ENCODE measurements around the gene LAMA3.
A peak's percentile ranks its signal among the peaks of the same experiment; 100 is the strongest.
"Not testable (repeated sequence)": the region's sequence is repeated elsewhere in the genome, so short reads cannot be mapped to it uniquely, and the experiment has no call there.

Gene LAMA3

DNA sequence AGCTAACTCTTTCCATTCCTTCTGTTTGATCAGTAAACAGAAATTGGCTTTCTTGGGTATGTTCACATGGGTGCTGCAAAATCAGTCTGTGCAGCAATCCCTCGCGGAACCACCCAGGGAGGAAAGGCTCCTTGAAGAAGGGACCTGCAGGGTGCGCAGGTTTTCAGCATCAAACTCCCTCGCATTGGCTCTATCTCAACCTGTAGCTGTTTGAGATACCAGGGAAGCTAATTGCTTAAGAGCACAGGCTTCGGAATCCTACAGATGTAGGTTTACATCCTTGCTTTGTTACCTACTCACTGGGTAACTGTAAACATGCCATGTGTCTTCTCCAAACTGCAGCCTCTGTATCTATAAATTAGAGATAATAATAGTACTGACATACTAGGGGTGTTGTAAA is 43.2 kb downstream of the LAMA3 start:
- TF ChIP-seq, protein P1, sequence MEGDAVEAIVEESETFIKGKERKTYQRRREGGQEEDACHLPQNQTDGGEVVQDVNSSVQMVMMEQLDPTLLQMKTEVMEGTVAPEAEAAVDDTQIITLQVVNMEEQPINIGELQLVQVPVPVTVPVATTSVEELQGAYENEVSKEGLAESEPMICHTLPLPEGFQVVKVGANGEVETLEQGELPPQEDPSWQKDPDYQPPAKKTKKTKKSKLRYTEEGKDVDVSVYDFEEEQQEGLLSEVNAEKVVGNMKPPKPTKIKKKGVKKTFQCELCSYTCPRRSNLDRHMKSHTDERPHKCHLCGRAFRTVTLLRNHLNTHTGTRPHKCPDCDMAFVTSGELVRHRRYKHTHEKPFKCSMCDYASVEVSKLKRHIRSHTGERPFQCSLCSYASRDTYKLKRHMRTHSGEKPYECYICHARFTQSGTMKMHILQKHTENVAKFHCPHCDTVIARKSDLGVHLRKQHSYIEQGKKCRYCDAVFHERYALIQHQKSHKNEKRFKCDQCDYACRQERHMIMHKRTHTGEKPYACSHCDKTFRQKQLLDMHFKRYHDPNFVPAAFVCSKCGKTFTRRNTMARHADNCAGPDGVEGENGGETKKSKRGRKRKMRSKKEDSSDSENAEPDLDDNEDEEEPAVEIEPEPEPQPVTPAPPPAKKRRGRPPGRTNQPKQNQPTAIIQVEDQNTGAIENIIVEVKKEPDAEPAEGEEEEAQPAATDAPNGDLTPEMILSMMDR (IDR thresholded peaks at IDR 0.05; ENCODE audit: low read depth, low read length) = no peak
- DNase-seq (ENCODE audit: extremely low read depth, low read depth) = no peak

DNA sequence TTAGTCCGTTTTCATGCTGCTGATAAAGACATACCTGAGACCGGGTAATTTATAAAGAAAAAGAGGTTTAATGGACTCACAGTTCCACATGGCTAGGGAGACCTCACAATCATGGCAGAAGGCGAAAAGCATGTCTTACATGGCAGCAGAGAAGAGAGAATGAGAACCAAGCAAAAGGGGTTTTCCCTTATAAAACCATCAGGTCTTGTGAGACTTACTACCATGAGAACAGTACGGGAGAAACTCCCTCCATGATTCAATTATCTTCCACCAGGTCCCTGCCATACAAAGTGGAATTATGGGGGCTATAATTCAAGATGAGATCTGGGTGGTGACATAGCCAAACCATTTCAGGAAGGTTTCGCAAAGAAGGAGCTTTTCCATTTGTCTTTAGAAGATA is 44.0 kb downstream of the LAMA3 start:
- not testable (repeated sequence) for DNase-seq (ENCODE audit: extremely low read depth, low read depth)

DNA sequence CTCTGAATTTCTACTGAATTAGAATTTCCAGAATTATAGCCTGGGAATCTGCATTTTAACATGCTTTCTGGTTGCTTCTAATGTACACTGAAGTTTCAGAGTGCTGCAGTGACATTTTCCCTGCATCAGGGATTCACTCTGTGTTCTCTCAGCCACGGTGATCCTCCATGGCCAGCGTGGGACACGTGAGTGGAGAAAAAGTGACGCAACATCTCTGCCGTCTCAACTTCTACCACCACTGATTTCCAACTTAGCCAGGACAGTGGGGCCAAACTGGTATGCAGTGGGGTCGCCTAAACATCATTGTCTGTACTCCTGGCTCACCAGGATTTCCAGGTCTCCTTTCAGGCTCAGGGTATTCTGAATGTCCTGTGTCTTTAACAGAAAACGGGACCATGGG is 44.6 kb downstream of the LAMA3 start:
- TF ChIP-seq, protein P1 (IDR thresholded peaks at IDR 0.05; ENCODE audit: low read depth, low read length) = no peak
- DNase-seq (ENCODE audit: extremely low read depth, low read depth) = no peak

DNA sequence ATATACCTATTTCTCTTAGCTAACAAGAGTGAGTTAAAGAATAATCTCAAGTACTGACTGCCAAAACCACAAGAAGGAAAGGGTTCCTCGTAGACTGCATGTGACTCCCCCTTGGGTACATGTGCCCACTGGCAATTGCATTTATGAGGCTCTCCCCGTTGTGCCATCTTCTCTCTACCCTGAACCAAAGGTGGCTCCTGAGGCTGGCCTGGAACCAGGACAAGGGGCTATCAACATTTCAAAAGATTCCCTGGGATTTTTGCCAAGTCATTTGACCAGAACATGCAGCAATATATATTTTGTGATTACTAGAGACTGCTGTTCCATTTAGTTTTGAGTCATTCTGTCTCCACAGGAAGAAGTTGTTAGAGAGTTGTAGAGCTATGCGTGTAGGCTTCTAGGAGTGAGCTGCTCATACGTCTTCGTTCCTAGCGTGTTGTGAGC is 45.8 kb downstream of the LAMA3 start:
- DNase-seq (ENCODE audit: extremely low read depth, low read depth) = no peak
- TF ChIP-seq, protein P1 (IDR thresholded peaks at IDR 0.05; ENCODE audit: low read depth, low read length) = no peak

DNA sequence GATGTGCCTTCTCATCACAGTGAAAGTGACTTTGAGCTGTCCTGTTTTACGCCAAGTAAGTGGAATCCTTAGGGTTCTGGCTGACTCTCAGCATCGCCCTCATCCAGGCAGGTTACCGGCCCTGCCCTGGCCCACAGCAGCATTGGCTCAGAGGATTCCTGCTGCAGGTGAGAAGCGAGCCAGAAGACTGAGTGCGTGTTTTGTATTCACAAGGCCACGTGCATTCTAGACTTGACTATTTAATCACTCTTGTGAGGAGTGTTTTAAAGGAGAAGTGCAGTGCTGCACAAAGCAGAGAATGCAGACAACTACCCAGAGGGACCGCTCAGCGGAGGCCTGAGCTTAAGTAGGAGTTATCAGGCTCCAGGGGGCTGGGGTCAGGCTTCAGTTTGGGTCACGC is 48.3 kb downstream of the LAMA3 start:
- DNase-seq (ENCODE audit: extremely low read depth, low read depth) = no peak
- TF ChIP-seq, protein P1 (IDR thresholded peaks at IDR 0.05; ENCODE audit: low read depth, low read length) = no peak

DNA sequence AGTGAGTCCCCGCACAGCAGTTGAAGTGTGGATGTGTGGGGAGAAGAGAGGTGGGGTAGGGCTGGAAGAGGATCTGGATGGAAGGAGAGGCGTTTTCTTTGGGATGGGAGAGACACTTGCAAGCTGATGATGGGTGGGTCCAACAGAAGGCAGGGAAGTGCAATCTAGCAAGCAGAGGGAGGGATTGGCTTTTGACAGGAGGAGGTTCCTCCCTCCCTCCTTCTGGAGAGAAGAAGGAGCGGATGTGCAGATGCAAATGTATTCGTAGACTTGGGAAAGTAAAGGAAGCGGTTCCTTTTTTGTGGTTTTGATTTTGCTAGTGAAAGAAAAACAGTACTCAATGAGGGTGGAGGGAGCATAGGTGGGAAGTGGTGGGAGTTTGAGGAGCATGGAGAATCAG is 48.9 kb downstream of the LAMA3 start:
- no peak for DNase-seq (ENCODE audit: extremely low read depth, low read depth)
- TF ChIP-seq, protein P1 (IDR thresholded peaks at IDR 0.05; ENCODE audit: low read depth, low read length) = no peak

DNA sequence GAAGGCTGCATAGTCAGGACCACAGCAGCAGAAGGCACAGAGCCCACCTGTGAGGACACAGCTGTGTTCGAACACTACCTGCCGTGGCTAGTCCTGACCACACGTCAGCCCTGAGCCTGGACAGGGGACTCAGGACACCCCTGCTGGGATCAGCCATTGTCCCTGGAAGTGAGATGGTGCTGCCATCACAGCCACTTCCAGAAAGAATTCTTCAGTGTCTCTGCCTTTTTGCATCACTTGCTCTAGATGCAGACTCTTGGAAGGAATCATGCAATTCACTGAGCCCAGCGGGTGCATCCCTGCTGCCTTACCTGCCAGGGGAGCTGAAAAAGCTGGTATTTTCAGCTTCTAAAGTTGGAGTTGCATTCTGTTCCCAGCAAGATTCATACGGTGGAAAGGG is 49.3 kb downstream of the LAMA3 start:
- TF ChIP-seq, protein P1 (IDR thresholded peaks at IDR 0.05; ENCODE audit: low read depth, low read length) = no peak
- no peak for DNase-seq (ENCODE audit: extremely low read depth, low read depth)

DNA sequence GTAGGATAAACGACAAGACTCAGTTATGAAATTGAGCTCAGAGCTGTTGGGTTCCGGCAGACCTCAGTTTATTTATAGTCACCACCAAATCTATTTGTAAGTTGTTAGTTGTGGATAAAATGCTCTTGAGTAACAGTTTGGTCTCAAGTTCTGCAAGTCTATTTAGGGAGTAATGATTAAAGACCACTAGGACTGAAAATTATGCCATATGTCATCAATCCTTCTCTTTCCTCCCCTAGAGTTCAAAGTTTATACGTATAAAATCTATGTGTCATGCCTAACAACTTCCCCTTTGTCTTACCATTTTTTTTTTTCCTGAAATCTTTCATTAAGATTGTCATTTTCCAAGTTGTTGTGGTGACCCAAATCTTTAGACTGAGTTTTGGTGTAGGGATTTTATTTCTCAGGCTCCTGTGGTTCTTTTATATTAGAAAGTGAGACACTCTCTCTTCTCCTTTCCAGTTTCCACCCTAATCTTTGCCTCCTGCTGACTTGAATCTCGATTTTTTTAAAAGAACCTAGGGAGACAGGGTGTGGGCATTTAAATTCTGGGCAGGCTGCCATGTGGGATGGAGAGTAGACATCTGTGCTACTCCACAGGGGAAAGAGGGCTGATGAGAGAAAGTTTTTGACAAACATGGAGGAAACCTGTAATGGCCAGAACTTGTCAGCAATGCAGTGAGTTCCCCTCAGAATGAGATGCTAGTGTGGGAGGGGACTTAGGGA is 51.0 kb downstream of the LAMA3 start:
- peak; percentile 30 for DNase-seq (ENCODE audit: extremely low read depth, low read depth)
- TF ChIP-seq, protein P1 (IDR thresholded peaks at IDR 0.05; ENCODE audit: low read depth, low read length) = no peak

DNA sequence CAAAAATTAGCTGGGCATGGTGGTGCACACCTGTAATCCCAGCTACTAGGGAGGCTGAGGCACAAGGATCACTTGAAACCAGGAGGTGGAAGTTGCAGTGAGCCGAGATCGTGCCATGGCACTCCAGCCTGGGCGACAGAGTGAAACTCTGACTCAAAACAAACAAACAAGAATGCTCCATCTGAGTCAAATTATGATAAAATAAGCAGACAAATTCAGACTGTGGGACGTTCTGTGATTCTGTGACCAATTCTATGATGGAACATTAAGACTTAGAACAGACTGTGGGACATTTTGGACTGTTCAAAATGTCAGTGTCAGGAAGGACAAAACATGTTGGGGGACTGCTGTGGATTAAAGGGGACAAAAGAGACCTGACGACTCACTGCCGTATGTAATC is 52.7 kb downstream of the LAMA3 start:
- not testable (repeated sequence) for DNase-seq (ENCODE audit: extremely low read depth, low read depth)
